Measurements from ENCODE around the gene DGKI.
A peak's percentile ranks its signal among the peaks of the same experiment; 100 is the strongest.

The DGKI gene

DNA sequence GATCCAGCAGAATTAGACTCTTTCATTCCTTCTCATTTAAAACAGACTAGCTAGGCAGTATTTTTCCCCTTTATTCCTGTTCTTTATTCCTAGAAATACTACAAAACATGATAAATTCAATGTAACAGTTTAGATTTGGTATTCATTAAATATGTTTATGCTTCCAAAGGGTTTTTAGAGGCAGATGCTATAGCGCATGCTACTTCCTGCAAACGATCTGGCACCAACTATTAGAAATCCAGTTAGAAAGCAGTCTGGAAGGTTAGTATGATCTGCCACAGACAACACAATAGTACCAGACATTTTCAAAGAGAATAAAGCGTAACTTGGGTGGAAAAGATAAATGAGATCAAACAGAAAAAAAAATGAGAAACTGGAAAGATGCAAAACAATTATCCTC is 439.7 kb downstream of the DGKI start:
- no peak for DNase-seq (ENCODE audit: low spot score)

DNA sequence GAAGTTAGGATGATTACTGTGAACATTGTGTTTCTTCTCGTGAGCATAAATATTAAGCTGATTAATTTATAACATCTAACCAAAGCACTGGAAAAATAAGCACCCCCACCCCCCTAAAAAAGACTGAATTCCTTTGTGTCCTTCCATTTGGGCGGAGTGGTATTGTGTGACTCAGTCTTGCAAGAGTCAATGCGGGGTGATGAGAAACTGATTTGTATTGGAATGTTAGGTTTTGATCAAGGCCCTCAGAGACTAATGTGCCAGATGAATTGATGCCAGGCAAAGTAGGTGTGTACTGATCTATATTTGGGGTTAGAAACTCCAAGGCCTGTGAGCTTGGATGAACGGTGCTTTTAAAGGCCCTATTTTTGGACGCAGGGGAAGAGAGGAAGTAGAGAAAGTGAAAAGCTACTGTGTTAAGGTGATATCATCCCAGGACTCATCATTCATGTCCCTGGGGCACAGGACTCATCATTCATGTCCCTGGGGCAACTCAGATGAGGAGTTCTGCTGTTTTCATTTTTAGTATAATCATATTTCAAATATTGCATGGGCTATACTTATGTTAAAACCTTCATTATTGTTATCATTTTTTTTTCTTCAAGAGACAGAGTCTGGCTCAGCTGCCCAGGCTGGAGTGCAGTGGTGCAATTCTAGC is 442.0 kb downstream of the DGKI start:
- no peak for DNase-seq (ENCODE audit: low spot score)

GRCh38 chr7:137403353-137403695 is 443.4 kb downstream of the DGKI start:
- DNase-seq (ENCODE audit: low spot score) = peak; percentile 23

- DNase-seq (ENCODE audit: low spot score) = peak; percentile 37
These were observed 444.0 kb downstream of the DGKI start for GRCh38 chr7:137402536-137403352.

GRCh38 chr7:137399827-137400823 is 446.6 kb downstream of the DGKI start:
- DNase-seq (ENCODE audit: low spot score) = no peak

GRCh38 chr7:137396051-137396450 is 450.7 kb downstream of the DGKI start:
- DNase-seq (ENCODE audit: low spot score) = no peak

DNA sequence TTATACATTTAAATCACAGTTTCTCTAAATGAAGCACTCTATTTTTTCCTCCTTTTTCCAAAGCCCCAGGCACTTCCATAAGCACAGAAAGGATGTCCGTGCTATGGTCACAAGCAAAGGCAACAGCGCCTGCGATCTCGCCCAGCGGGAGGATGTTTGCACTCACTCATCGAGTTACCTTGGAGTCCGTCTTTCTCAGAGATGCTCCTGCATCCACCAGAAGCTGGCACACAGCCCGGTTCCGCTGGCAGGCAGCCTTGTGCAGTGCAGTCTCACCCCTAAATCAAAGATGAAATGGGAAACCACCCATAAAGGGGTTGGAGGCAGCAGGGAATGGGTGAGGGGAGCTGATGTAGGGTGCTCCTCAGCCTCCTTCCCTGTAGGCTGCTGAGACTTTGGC is 451.4 kb downstream of the DGKI start:
- DNase-seq (ENCODE audit: low spot score) = no peak

- no peak for DNase-seq (ENCODE audit: low spot score)
These were observed 453.2 kb downstream of the DGKI start for GRCh38 chr7:137393570-137393969.

- no peak for DNase-seq (ENCODE audit: low spot score)
These were observed 456.7 kb downstream of the DGKI start for GRCh38 chr7:137390076-137390475.

DNA sequence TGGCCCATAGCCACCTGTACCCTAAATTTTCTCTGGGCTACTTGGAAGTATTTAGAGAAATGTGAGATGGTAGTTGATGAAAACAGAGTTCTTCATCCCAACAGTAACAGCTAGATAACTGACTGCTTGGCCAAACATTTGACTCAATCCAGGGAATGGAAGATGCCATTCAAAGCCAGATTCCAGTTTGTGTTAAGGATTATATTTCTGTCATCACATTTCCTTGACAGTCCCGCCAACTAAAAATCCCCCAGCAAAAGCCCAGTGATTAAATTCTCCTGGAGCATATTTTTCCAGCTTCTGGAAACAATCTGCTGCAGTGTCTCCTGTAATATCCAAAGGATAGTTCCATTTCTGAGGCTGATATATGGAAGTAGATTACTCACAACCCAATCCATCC is 457.9 kb downstream of the DGKI start:
- DNase-seq (ENCODE audit: low spot score) = no peak

GRCh38 chr7:137386966-137387365 is 459.8 kb downstream of the DGKI start:
- peak; percentile 13 for DNase-seq (ENCODE audit: low spot score)

- DNase-seq (ENCODE audit: low spot score) = no peak
These were observed 465.7 kb downstream of the DGKI start for GRCh38 chr7:137381045-137381444.

GRCh38 chr7:137373507-137373906 is 473.3 kb downstream of the DGKI start:
- DNase-seq (ENCODE audit: low spot score) = no peak

DNA sequence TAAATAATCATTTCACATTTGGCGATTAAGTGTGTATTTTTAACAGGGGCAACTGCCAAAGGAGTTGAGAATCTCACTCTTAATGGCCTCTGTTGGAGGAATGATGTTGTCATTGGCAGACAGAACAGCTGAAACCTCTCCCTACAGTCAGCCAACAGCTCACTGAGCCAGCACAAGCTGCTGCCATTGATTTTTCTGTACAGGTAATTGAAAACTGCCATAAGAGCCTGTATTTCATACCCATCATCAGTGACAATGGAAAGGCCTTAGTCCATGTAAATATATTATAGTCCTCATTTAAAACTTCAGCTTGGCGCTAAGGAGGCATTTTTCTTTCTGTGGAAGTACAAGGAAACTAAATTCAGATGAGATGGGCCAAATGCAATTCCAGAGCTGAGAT is 475.2 kb downstream of the DGKI start:
- no peak for DNase-seq (ENCODE audit: low spot score)

- DNase-seq (ENCODE audit: low spot score) = no peak
These were observed 479.8 kb downstream of the DGKI start for GRCh38 chr7:137366995-137367394.

DNA sequence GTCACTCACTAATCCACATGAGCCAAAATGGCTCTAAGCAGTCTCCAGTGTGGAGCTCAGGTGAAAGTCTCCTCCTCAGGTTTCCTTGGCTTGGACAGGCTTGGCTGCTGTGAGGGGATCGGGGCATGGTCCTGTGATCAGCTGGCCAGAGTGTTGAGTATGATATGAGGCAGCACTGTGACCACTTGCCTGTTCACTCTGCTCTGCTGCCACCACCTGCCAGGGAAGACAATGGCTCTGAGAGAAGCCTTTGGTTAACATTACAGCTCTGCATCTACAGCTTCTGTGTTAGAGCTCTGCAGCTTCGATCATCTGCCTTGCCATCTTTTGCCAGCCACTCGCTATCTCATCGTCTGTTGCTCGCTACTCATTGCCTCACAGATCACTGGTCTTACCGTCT is 483.1 kb downstream of the DGKI start:
- DNase-seq (ENCODE audit: low spot score) = no peak

GRCh38 chr7:137360087-137360679 is 486.6 kb downstream of the DGKI start:
- DNase-seq (ENCODE audit: low spot score) = no peak

GRCh38 chr7:137354961-137355360 is 491.8 kb downstream of the DGKI start:
- DNase-seq (ENCODE audit: low spot score) = no peak

DNA sequence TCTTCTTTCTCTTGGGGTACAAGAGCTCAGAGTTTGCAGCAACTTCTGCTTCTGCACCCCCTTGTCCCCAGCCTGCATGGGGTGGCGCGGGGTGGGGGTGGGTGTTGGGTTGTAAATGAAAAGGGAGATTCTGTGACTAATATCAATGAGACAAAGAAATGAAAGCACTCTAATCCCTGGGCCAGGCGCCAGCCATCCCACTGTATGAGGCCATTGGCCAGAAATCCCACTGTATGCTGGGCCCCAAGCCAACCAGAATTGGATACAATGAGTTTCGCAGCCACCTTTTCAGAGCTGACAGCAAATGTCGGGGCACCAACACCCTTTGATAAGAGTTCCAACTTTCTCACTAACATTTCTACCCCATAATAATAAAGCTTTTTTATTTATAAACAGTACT is 492.4 kb downstream of the DGKI start:
- no peak for DNase-seq (ENCODE audit: low spot score)

DNA sequence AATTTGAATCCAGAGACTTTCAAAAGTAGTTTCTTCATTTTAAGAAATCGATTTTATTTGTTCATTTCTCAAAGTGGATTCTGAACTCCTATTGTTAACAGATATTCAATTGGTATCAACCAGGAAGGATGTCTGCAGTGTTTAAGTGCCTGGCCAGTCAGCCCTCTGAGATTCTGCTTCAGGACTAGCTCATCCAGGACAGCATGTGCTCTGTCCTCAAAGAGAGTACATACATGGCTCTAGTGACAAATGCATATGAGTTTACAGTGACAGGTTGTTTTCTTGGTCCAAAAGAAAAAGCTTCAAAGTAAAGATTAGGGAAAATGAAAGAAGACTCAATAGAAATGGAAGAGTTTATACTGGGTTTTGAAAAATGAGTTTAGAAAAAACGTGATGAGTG is 494.8 kb downstream of the DGKI start:
- no peak for DNase-seq (ENCODE audit: low spot score)

GRCh38 chr7:137345799-137346449 is 500.9 kb downstream of the DGKI start:
- DNase-seq (ENCODE audit: low spot score) = no peak

Measured in iPS-NIHi11 (cell line).